ENCODE data around the gene NHS.
"Not testable (repeated sequence)": the region's sequence is repeated elsewhere in the genome, so short reads cannot be mapped to it uniquely, and the experiment has no call there.

NHS gene

DNA sequence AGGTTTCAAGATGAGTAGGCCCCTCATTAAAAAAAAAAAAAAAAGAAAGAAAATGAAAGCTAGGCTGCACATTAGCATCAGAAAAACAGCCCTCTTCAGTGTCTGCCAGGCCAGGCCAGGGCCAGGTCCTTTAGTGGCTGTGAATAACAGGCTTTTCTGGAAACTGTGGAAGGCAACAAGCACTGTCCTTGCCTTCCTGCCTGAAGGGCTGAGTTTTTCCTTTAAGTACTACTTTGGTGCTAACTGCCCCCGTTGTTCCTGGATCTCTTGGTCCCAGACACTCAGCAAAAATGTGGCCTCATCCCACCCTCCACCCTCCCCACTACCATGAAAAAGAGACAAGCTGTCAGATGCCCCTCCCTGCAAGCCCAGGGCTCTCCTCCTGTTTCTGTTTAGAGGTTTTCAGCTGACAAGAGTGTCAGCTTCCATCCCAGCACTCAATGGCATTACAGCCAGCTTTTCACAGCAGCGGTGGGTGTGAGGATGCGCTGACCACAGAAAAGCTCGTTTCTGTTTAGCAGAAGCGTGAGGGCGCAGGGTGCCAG lies 174.2 kb downstream of the NHS start:
- no peak for DNase-seq (ENCODE audit: low read depth in 2 of 2)

DNA sequence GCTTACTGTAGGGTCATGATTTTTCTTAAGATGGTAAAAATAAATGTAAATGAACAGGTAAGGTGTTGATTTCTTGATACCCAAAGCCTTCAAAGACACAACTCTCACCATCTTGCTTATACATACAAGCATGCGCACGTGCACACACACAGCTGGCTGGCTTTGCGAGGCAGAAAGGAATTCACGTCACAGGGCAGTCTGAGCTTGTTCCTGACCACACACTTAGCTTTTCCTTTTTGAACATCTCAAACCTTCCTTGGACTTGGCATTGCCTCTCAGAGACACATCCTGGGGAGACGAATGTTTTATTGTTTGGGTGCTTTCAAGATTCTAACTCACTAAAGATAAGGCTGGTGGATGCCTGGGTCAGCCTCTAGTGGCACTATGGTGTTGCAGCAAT lies 175.0 kb downstream of the NHS start:
- DNase-seq (ENCODE audit: low read depth in 2 of 2) = no peak

GRCh38 chrX:17552044-17552650 lies 177.1 kb downstream of the NHS start:
- DNase-seq (ENCODE audit: low read depth in 2 of 2) = no peak

DNA sequence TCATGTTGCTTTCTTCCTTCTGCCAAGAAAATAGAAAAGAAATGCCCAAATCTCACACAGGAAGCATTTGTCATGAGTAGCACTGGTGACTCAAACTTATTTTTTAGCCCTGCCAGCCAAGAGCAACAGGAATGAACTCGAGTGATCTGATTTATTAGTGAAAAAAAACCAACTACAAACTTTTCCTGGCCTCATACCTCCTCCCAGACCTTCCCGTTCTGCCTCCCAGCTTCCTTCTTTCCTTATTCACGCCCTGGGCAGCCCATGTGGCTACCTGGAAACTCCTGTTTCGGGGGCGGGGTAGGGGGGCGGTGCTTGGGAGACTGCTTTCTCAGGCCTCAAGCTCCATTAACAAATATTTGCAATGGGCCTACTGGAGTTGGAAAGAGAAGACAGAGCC lies 178.5 kb downstream of the NHS start:
- no peak for DNase-seq (ENCODE audit: low read depth in 2 of 2)

DNA sequence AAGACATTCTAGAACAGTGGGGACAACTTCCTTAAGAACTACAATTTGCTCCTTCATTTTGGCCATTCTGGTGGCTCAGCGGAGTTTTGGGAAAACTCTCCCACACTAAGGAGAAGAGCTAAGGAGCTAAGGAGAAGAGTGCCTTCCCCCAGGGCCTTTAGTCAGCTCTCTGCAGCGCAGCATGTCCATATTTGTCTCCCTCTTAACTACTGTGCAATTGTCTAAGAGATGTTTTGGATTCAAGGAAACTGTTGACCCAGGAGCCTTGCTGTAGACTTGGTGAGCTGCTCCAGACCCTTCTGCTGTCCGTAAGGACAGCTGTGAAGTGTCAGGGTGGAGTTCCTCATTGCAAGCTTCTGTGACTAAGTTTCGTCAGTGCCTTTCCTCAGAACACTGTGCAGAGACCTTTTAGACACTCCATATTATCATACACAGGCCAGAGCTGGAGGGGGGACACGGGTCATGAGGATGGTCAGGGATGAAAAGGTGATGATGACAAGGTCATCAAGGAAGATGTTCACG lies 179.0 kb downstream of the NHS start:
- no peak for DNase-seq (ENCODE audit: low read depth in 2 of 2)

DNA sequence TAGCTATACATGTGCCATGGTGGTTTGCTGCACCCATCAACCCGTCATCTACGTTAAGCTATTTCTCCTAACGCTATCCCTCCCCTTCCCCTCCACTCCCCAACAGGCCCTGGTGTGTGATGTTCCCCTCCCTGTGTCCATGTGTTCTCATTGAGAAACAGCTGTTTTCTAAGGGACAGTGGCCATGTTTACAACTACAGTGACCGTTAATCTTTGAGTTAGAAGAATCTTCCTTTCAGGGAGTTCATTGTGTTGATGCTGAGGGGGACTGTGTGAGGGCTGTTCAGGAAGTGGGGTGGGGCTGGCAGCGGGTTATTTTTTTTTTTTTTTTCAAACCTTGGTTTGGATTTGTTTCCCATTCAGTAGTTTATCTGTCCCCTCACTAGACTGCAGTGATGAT lies 179.9 kb downstream of the NHS start:
- no peak for DNase-seq (ENCODE audit: low read depth in 2 of 2)

GRCh38 chrX:17555846-17556245 lies 180.8 kb downstream of the NHS start:
- no peak for DNase-seq (ENCODE audit: low read depth in 2 of 2)

GRCh38 chrX:17559728-17560379 lies 184.9 kb downstream of the NHS start:
- no peak for DNase-seq (ENCODE audit: low read depth in 2 of 2)

DNA sequence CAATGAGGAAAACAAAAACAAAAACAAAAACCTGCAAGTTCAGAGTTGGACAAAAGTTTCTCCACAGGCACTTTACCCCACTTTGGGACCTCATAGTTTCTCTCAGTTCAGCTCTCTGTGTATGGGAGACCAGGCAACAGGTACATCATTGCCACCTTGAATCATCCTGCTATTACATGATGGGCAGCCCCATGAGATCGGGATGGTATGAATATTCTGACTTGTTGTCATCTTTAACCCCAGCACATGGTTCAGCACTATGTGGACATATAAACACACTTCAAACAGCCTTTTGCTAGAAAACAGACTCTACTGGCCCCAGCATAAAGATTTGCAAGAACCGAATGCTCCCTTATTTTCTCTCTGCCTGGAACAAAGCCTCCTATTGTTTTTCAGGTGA lies 185.4 kb downstream of the NHS start:
- no peak for DNase-seq (ENCODE audit: low read depth in 2 of 2)

DNA sequence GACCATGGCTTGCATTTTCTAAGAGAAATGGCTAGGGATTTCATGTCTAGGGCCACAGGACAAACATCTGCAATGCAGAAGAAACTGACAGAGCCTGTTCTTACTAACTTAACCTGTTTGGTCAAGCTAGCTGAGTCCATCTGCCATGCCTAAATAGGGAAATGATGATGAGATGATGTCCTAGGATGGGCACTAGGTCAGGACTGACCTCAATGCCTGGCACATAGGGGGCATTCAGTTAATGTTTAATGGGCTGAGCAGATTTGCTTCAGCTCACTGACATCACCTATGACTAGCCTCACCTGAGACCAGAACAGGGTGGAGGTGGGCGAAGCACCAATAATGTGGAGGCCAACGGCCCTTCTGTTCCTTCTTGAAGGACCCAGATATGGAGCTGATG lies 188.1 kb downstream of the NHS start:
- no peak for DNase-seq (ENCODE audit: low read depth in 2 of 2)

DNA sequence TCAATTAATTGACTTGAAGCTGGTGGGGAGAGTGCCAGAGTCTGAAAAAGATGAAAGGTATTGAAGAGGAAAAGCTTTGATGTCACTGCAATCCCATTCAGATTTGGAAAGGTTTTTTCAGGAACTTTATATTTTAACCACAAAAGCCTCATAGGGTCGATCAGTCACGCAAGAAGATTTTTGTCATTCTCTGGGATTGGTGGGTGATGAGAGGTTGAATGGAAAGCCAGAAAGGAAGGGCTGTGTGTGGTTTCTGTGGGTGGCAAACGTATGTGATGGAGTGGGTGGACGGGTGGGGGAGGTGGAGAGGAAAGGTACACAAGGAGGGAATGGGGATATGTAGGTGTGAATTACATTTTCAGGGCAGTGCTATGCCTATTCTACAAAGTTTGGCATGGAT lies 188.5 kb downstream of the NHS start:
- no peak for DNase-seq (ENCODE audit: low read depth in 2 of 2)

DNA sequence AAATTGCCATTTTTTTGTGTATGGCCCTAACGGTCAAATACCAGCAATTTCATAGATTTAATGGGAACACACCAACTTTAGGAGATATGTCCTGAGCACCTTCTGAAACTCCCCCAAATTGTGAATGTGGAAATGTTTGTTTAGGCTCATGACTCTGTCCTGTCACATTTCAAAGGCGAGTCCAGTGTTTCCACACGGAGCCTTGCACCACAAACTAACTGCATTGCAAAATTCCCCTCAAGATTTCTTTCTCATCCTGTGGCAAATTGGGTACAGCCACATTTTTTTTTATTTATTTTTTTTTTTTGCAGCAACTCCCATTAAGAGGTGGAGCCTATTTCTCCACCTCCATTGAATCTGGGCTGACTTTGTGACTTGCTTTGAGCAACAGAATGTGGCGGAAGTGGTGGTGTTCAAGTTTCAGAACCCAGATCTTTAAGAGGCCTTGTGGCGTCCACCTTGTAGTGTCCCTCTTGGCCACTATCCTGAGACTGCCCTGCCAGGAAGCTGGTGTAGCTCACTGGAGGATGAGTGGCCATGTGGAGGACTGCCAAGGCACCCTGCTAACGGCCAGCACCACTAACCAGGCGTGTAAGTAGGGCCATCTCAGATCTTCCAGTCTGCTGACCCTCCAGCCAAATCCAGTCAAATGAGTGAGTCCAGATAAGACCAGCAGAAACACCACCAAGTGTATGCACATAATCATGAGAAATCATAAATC lies 189.8 kb downstream of the NHS start:
- DNase-seq (ENCODE audit: low read depth in 2 of 2) = no peak

DNA sequence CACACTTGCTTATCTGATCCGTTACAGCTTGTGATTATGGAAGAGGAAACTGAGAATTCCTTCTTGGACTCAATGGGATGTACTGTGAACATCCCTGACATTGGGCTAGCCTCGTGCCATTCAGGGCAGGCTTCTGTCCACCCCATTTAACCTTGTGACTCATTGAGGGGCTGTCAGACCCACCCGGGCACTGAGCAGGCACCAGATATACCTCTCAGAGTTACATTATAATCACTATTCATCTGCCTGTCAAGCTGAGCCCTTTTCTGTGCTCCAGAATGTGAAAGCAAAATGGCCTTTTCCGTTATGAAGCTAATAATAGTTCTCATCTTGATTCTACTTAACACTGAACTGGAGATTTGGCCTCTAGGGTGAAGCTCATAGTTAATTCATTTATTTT lies 191.7 kb downstream of the NHS start:
- DNase-seq (ENCODE audit: low read depth in 2 of 2) = no peak

DNA sequence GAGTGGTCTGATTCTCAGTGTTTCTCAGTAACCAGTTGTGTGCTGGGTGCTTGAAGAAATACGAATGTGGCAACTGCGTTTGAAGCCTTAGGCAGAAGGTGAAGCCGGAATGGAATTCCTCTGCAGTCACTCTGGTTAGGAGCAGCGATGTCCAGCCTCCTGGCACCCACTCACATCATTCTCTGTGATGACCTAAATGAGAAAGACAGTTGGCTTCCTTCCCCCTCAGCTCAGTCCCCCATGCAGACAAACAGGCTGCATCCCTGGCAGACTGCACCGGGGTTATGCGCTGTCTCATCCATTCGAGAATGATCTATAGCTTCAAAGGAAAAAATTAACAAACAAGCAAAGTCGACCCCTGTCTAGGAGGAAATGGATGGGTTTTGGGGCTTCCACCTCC lies 192.2 kb downstream of the NHS start:
- no peak for DNase-seq (ENCODE audit: low read depth in 2 of 2)

GRCh38 chrX:17567821-17568220 lies 192.8 kb downstream of the NHS start:
- no peak for DNase-seq (ENCODE audit: low read depth in 2 of 2)

- not testable (repeated sequence) for DNase-seq (ENCODE audit: low read depth in 2 of 2)
These were observed 193.8 kb downstream of the NHS start for GRCh38 chrX:17568804-17569203.

DNA sequence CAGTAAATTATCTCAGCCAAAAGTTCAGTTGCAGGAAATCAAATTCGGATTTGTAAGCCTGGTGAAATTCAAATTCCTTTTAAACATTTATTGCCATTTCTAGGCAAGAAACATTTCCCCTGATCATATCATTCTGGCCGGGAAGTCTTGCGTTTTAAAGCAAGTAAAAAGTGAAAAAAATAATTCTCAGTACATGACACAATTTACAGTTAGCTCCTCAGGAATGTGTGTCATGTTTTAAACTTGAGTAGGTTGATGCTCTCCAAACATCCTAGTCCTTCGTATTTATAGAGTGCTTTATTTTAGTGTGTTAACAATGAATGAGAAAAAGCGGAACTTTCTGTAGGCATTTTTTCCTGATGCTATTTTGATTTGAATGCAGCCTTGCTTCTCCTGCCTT lies 204.0 kb downstream of the NHS start:
- no peak for DNase-seq (ENCODE audit: low read depth in 2 of 2)

DNA sequence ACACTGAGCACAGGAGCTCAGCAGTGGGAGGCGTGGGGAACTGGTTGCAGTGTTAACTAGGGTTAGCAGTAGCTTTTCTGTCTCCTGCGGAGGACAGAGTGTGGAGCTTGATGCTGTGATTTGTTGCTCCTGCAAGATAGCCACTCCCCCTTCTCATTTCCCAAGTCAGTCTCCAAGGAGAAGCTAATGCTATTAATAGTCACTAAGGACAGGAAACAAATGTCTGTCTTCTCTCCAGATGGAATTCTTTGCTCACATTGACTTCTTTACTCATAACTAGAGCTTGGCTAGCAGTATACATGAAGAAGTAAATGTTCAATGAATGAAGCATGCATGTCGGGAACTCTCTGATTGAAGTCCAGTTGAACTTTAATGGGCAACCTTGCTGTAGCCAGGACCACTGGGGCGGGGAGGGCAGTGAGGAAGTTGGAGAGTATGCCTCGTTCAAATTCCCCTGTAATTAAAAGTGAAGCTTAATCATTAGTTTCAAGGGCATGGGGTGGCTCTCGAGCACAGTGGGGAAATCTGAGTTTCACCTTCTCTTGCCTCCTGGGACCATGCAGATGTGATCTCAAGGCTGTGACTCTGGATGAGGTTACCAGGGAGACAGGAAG lies 205.6 kb downstream of the NHS start:
- DNase-seq (ENCODE audit: low read depth in 2 of 2) = no peak

DNA sequence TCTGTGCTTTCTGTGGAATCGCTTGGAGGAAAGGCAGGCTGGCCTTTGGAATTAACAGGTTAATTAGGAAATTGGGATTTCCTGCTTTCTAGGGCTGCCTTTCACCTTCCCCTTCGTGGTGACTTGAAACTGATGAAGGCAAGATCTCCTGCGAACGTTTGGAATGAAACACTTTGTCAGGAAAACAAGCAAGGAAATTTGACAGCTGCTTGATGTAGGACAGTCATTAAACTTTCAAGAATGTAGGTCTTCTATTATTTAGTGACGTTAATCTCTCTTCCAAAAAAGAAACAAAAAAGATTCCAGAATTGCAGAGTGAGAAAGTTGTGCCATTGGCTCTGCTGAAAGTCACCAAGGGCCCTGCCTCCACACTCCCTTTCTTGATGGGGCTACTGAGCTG lies 206.6 kb downstream of the NHS start:
- no peak for DNase-seq (ENCODE audit: low read depth in 2 of 2)

DNA sequence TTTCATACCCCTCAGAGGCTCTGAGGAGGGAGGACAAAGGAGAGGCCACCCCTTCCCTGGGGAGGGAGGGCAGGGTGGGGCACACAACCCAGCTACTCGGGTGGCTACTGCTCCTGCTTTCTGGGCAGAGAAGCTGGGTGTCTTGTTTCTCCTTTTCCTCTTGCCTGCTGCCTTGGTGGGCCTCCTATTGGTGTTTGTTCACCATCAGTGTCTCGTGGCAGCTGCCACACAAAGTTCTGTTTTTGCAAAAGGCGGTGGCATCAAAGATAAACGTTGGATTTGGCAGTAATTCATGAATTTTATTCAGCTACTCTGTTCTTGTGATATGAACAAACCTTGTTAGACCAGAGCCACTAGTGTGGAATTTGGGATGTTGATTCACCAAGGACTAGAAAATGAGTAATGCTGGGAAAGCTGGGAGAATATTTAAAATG lies 209.3 kb downstream of the NHS start:
- DNase-seq (ENCODE audit: low read depth in 2 of 2) = no peak

- no peak for DNase-seq (ENCODE audit: low read depth in 2 of 2)
These were observed 210.0 kb downstream of the NHS start for GRCh38 chrX:17585006-17585405.

- no peak for DNase-seq (ENCODE audit: low read depth in 2 of 2)
These were observed 212.4 kb downstream of the NHS start for GRCh38 chrX:17587366-17587765.
